Epithelial cell of proximal tubule (primary cell): ENCODE measurements around the gene GPC3. TPM values are rescaled to one million over a fixed set of nuclear protein-coding genes. Genes with fewer than 3 reads are reported as not detected.

Experiments
- DNase-seq: peaks from one replicate; pipeline ENCODE4 v3.0.0-alpha.2; 2011; ENCODE audit warnings: low read depth
- H3K4me3 ChIP-seq: 2 replicates; pipeline ENCODE4 v1.5.1; 2011; ENCODE audit warnings: low read depth, mild to moderate bottlenecking, low read length
- CTCF ChIP-seq: conservative IDR thresholded peaks from 2 replicates; pipeline ENCODE4 v1.5.1; 2012; ENCODE audit warnings: low read depth, mild to moderate bottlenecking, low read length
- total RNA-seq: library from RNA; depleted of rRNA; stranded (reverse); fragments of >200 nt; gene quantifications from 2 replicates; pipeline ENCODE4 v1.2.3, GENCODE V29; 2015

The GPC3 gene
- total RNA-seq, 1 donor from 2014 or later: 3.3 TPM

- TF ChIP-seq CTCF: no peak
- no peak for DNase-seq
- no peak overlapping the region for H3K4me3 ChIP-seq
Measured at GRCh38 chrX:133523081-133523487, 462.3 kb downstream of the GPC3 start.

GRCh38 chrX:133516686-133517085 lies 468.7 kb downstream of the GPC3 start:
- TF ChIP-seq CTCF: no peak
- no peak overlapping the region for H3K4me3 ChIP-seq
- no peak for DNase-seq

GRCh38 chrX:133514486-133514885 lies 470.9 kb downstream of the GPC3 start:
- TF ChIP-seq CTCF: no peak
- H3K4me3 ChIP-seq: no peak overlapping the region
- no peak for DNase-seq

- no peak for TF ChIP-seq CTCF
- no peak overlapping the region for H3K4me3 ChIP-seq
- DNase-seq: no peak
Measured at GRCh38 chrX:133513123-133513522, 472.3 kb downstream of the GPC3 start.

GRCh38 chrX:133511041-133511440 lies 474.4 kb downstream of the GPC3 start:
- no peak for DNase-seq
- H3K4me3 ChIP-seq: no peak overlapping the region
- TF ChIP-seq CTCF: no peak

GRCh38 chrX:133497356-133497755 lies 488.0 kb downstream of the GPC3 start:
- H3K4me3 ChIP-seq: no peak overlapping the region
- no peak for DNase-seq
- TF ChIP-seq CTCF: no peak

GRCh38 chrX:133495464-133496391 lies 489.7 kb downstream of the GPC3 start:
- TF ChIP-seq CTCF: no peak
- peak; percentile 15 for DNase-seq
- H3K4me3 ChIP-seq: no peak overlapping the region
